Measurements from ENCODE around the gene ZNFX1. TPM values are rescaled to one million over a fixed set of nuclear protein-coding genes. Genes with fewer than 3 reads are reported as not detected.

The ZNFX1 gene
- total and polyA plus RNA-seq, 9 of the 15 experiments (the other 6 are each of a cell fraction or from before 2014, with no cell fraction given), result 3.8 to 13.8 (median 10.3) TPM

GRCh38 chr20:49237531-49237930 is 40.3 kb downstream of the ZNFX1 start:
- ChIA-PET POLR2A (interaction anchor here (0.7 to 1.3 kb wide), 5 partner anchors 8 to 51 kb away, joined by 3 to 8 read pairs (median 4); partner anchors contain the start of gene ZNFX1), CTCF (ENCODE audit: low intra/inter-chr PET ratio) (no interaction called here)
- in situ Hi-C loops (cut with MboI), result no loop called here
- no peak overlapping the region for H3K4me3 ChIP-seq
- FAIRE-seq (no peak), DNase-seq (ENCODE audit: extremely low read depth in 1 of 4, low spot score in 3 of 4) (no peak), ATAC-seq (no peak)
- WGBS (ENCODE audit: insufficient coverage, low coverage, missing lambda C conversion rate), result 70% methylated on average over 4 of the region's 4 CpGs
- peaks cover 83% of the 10 kb centered on the region for H3K36me3 ChIP-seq (ENCODE audit: control insufficient read depth, insufficient read depth, low read length)
- H3K4me2 ChIP-seq (ENCODE audit: insufficient read depth, low read length), result no peak overlapping the region
- no peak overlapping the region for H3K9ac ChIP-seq (ENCODE audit: insufficient read depth in 1 of 2, low read depth in 2 of 2, low read length in 2 of 2)
- intact Hi-C loops (cut with micrococcal nuclease), result no loop called here
- no peaks in the 10 kb centered on the region for H3K9me1 ChIP-seq (ENCODE audit: control insufficient read depth, insufficient read depth, low read length)
- no peaks in the 10 kb centered on the region for H3K27me3 ChIP-seq (ENCODE audit: control insufficient read depth in 2 of 2, insufficient read depth in 2 of 2, low read length in 2 of 2)
- no peak overlapping the region for H3K27ac ChIP-seq (ENCODE audit: extremely low read depth, low read depth, low read length)
- H3K79me2 ChIP-seq (ENCODE audit: control insufficient read depth, insufficient read depth, low read length), result no peaks in the 10 kb centered on the region
- H3K9me3 ChIP-seq (replicated peaks; ENCODE audit: control insufficient read depth, insufficient read depth, low read depth, low read length), result no peaks in the 10 kb centered on the region
- no peaks in the 10 kb centered on the region for H3K4me1 ChIP-seq (replicated peaks in 1 of 2; ENCODE audit: control insufficient read depth in 2 of 2, insufficient read depth in 2 of 2, low read length in 2 of 2)
- no peak for TF ChIP-seq FOXP1 (CRISPR knock-in tag; IDR thresholded peaks at IDR 0.05)
- TF ChIP-seq ZSCAN29 (IDR thresholded peaks at IDR 0.05), result no peak
- TF ChIP-seq ZNF644 (tag; IDR thresholded peaks at IDR 0.05; ENCODE audit: low read depth), result no peak
- no peak for TF ChIP-seq MLX (CRISPR knock-in tag; conservative IDR thresholded peaks at IDR 0.05)
- TF ChIP-seq ZNF592 (IDR thresholded peaks at IDR 0.05), result no peak
- no peak for TF ChIP-seq ZNF695 (CRISPR knock-in tag; IDR thresholded peaks at IDR 0.05)
- no peak for TF ChIP-seq ZNF75A (CRISPR knock-in tag; IDR thresholded peaks at IDR 0.05)
- no peak for TF ChIP-seq DMBX1 (CRISPR knock-in tag; IDR thresholded peaks at IDR 0.05; ENCODE audit: borderline replicate concordance)
- no peak for TF ChIP-seq E2F8 (IDR thresholded peaks at IDR 0.05; ENCODE audit: low read depth, partially characterized antibody)
- TF ChIP-seq ZNF165 (CRISPR knock-in tag; IDR thresholded peaks at IDR 0.05; ENCODE audit: borderline replicate concordance), result no peak
- no peak for TF ChIP-seq ZNF280A (IDR thresholded peaks at IDR 0.05; ENCODE audit: low read depth, partially characterized antibody)
- no peak for TF ChIP-seq CREB1 (IDR thresholded peaks at IDR 0.05)
- no peak for TF ChIP-seq CREB1 (CRISPR knock-in tag; IDR thresholded peaks at IDR 0.05)
- TF ChIP-seq ZNF436 (CRISPR knock-in tag; IDR thresholded peaks at IDR 0.05), result no peak
- TF ChIP-seq NBN (IDR thresholded peaks at IDR 0.05; ENCODE audit: low read depth), result no peak
- H4K20me1 ChIP-seq (replicated peaks; ENCODE audit: control insufficient read depth, insufficient read depth, low read length), result no peaks in the 10 kb centered on the region
- no TSS peak for BruUV-seq (replicated peaks)
- H2AFZ ChIP-seq (ENCODE audit: low read depth, low read length), result no peak overlapping the region
